ENCODE data around the gene TEC.
"Not testable (repeated sequence)": the region's sequence is repeated elsewhere in the genome, so short reads cannot be mapped to it uniquely, and the experiment has no call there.

TEC gene

DNA sequence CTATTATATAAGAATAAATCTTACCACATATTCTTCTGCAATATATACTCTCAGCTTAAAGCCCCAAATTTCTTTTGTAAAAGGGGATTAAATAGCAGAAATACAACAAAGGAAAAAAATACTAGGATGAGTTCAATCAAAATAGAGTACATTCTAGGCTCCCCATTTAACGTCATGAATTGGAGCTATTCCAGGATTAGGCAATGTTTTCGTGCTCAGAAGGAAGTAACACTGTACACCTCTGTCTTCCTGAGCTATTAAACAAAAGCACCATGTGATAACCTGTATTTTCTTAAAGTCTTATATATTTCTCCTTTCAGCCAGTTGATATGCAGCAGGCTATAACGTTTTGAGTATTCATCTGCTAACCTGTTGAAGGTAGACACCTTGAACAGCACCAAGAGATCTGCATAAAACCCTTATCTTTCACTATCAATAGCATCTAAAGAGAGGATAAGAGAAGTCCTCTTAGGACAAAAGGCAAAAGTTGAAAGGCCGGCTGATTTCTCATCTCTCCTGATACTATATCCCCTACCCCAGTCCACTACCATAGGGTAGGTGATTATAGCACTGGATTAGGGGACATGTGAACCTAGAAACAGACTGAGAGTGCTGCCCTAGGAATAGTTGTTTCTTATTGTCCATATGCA is 31.5 kb downstream of the TEC start:
- DNase-seq, result no peak

- DNase-seq, result no peak
Measured at GRCh38 chr4:48235050-48235449, 34.6 kb downstream of the TEC start.

- DNase-seq, result no peak
Measured at GRCh38 chr4:48234575-48234974, 35.1 kb downstream of the TEC start.

DNA sequence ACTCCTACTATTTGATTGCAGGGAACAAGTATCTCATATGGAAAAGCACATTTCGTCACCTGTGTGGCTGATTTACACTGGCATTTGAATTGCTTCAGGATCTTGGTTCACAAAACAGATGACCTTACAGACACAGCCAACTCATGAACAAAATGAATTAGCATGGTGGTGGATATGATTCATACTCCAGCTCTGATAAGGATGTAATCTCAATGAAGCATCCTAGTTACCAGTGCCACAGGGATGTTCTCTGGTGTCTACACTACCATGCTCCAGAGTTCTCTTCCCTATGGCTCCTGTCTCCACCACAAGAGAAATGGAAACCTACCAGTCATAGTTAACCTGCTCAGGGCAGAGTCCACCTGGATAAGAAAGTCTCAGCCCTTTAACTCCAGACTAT is 40.7 kb downstream of the TEC start:
- no peak for DNase-seq

DNA sequence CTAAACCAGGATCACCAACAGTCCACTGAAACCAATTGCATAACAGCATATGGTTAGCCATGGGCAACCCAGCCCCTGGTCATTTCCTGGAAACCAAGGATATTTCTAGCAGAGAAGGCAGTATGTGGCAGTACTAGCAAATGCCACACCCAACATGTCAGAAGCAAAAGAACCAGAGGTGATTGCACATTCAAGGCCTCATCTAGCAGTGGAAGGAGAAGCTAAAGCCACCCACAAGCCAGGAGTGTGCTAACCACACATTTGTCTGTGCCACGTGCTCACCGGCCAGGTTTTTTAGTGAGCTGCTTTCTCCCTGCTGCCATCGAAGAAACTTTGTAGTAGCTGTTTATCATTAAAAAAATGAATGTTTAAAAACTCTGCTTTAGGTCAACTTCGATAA is 42.0 kb downstream of the TEC start:
- DNase-seq, result no peak

DNA sequence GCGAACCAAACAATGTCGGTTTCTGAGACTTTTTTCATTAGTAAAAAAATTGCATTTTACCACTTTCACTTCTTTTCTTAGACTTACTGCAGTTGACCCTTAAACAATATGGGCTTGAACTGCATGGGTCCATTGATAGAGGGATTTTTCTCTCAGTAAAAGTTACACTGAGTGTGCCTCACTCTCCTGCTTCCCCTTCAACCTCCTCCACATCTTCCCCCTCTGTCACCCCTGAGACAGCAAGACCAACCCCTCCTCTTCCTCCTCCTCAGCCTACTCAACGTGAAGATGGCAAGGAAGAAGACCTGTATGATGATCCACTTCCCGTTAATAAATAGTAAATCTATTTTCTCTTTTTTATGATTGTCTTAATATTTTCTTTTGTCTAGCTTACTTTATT is 43.4 kb downstream of the TEC start:
- DNase-seq, result no peak

GRCh38 chr4:48225368-48226141 is 44.1 kb downstream of the TEC start:
- DNase-seq, result no peak

GRCh38 chr4:48224606-48225005 is 45.0 kb downstream of the TEC start:
- no peak for DNase-seq

- DNase-seq, result no peak
Measured at GRCh38 chr4:48223633-48224295, 45.9 kb downstream of the TEC start.

GRCh38 chr4:48222491-48222890 is 47.1 kb downstream of the TEC start:
- DNase-seq, result no peak

DNA sequence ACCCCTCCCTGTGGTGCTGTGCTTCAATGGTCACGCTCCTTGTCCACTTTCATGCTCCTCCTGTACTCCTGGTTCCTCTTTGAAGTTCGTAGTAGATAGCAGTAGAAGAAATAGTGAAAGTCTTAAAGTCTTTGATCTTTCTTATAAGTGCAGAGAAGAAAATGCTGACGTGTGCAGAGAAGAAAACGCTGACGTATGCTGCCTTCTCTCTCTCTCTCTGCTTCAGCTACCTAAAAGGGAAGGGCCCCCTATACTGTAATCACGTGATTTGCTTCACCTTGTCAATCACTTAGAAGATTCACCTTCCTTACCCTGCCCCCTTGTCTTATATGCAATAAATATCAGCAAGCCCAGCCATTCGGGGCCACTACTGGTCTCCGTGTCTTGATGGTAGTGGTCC is 50.2 kb downstream of the TEC start:
- not testable (repeated sequence) for DNase-seq

GRCh38 chr4:48216563-48216962 is 53.1 kb downstream of the TEC start:
- no peak for DNase-seq

- DNase-seq, result no peak
Measured at GRCh38 chr4:48215977-48216376, 53.7 kb downstream of the TEC start.

- no peak for DNase-seq
Measured at GRCh38 chr4:48212165-48212564, 57.5 kb downstream of the TEC start.

- no peak for DNase-seq
Measured at GRCh38 chr4:48210966-48211328, 58.7 kb downstream of the TEC start.

DNA sequence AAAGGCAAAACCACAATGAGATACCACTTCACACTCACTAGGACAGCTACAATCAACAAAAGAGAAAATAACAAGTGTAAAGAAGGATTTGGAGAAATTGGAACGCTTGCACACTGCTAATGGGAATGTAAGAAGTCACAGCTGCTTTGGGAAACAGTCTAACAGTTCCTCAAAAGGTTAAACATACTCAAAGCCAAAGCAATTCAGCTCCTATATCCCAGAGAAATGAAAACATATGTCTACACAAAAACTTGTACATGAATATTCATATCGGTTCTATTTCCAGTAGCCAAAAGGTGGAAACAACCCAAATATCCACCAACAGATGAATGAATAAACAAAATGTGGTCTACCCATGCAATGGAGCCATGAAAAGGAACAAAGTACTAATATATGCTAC is 64.0 kb downstream of the TEC start:
- DNase-seq, result no peak

- no peak for DNase-seq
Measured at GRCh38 chr4:48205107-48205506, 64.5 kb downstream of the TEC start.

DNA sequence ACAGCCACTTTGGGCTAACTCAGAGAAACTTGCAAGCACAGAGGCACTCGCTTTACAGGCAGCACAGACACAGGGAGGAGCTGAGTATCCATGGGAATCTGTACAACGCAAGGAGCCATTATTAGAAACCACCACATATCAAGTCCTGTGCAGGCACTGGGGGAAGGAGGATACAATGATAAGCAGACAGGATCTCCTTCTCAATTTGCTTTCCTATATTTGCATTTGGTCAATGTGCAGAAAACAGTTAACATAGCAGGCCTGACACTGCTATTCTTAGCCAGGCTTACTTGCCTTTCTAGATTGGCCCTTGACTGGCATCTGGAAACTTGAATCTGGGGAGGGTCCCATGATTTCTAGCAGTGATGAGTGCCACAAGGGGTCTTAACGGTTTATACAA is 65.8 kb downstream of the TEC start:
- DNase-seq, result no peak

DNA sequence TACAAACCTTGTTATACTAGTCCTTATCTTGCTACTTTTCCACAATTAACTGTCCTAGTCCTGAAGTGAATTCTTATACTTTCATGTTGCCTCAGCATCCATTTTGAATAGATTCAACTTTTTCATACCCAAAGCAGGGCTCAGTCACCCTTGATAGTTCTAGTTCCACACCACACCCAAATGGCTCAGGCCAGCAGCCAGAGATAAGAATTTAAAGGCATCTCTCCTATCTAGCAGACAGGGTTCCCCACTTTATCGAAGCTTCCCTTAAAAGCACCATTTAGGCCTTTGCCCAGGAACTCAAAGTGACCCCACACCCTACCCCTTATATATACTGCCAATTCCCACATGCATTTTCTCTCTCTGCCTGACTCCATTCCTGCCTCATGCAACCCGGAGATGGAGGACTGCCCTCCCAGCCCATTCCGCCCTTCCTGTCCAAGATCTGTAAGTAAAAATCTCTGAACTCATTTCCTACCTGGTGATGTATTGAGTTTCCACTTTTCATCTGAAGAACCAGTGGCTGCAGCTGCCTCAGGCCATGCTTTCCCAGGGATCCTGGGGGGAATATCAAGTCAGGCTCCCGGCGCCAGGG is 71.9 kb downstream of the TEC start:
- DNase-seq, result no peak

GRCh38 chr4:48196758-48197504 is 72.7 kb downstream of the TEC start:
- DNase-seq, result no peak

GRCh38 chr4:48195853-48196252 is 73.8 kb downstream of the TEC start:
- no peak for DNase-seq

- no peak for DNase-seq
Measured at GRCh38 chr4:48195374-48195773, 74.3 kb downstream of the TEC start.

- no peak for DNase-seq
Measured at GRCh38 chr4:48194971-48195370, 74.7 kb downstream of the TEC start.
